H9 (cell line): ENCODE results near the gene RRP12. TPM values are rescaled to one million over a fixed set of nuclear protein-coding genes. Genes with fewer than 3 reads are reported as not detected.

Experiments used
- DNase-seq: peaks from one replicate; pipeline ENCODE4 v3.0.0-alpha.2; 2017
- H2AFZ ChIP-seq: one replicate; pipeline ENCODE4 v1.6.1; 2013; ENCODE audit warnings: mild to moderate bottlenecking, low read length, control low read depth, moderate library complexity
- H2AK5ac ChIP-seq: 2 replicates; pipeline ENCODE4 v1.6.1; 2013; ENCODE audit warnings: low read length, control low read depth, mixed read lengths; ENCODE audit not compliant: insufficient read length
- H2BK120ac ChIP-seq: one replicate; pipeline ENCODE4 v1.6.1; 2013; ENCODE audit warnings: low read depth, mild to moderate bottlenecking, low read length, control low read depth, inconsistent platforms; ENCODE audit not compliant: poor library complexity, severe bottlenecking
- H2BK12ac ChIP-seq: 2 replicates; pipeline ENCODE4 v1.6.1; 2013; ENCODE audit warnings: low read length, control low read depth, mixed read lengths, low read depth; ENCODE audit not compliant: insufficient read length
- H2BK15ac ChIP-seq: 2 replicates; pipeline ENCODE4 v1.6.1; 2013; ENCODE audit warnings: low read depth, low read length, control low read depth
- H2BK20ac ChIP-seq: one replicate; pipeline ENCODE4 v1.6.1; 2013; ENCODE audit warnings: low read depth, mild to moderate bottlenecking, low read length, control low read depth, inconsistent platforms; ENCODE audit not compliant: poor library complexity, severe bottlenecking
- H2BK5ac ChIP-seq: 2 replicates; pipeline ENCODE4 v1.6.1; 2013; ENCODE audit warnings: low read length, control low read depth, mixed read lengths; ENCODE audit not compliant: insufficient read length
- H3K14ac ChIP-seq: 2 replicates; pipeline ENCODE4 v1.6.1; 2013; ENCODE audit warnings: low read length, control low read depth; ENCODE audit not compliant: insufficient read depth
- H3K18ac ChIP-seq: 2 replicates; pipeline ENCODE4 v1.6.1; 2013; ENCODE audit warnings: low read depth, mild to moderate bottlenecking, mixed read lengths, low read length, control low read depth; ENCODE audit not compliant: insufficient read length
- H3K23ac ChIP-seq: 2 replicates; pipeline ENCODE4 v1.6.1; 2013; ENCODE audit warnings: low read length, control low read depth, mixed read lengths, low read depth; ENCODE audit not compliant: insufficient read length
- H3K23me2 ChIP-seq: 2 replicates; pipeline ENCODE4 v1.6.1; 2013; ENCODE audit warnings: low read depth, mild to moderate bottlenecking, mixed read lengths, low read length, control low read depth; ENCODE audit not compliant: insufficient read length, poor library complexity, severe bottlenecking
- H3K27ac ChIP-seq: 2 replicates; pipeline ENCODE4 v1.5.1; 2013; ENCODE audit warnings: low read length, control low read depth, mixed read lengths, low read depth; ENCODE audit not compliant: insufficient read length
- H3K27me3 ChIP-seq: 2 replicates; pipeline ENCODE4 v1.6.1; 2013; ENCODE audit warnings: low read length, control low read depth, inconsistent platforms; ENCODE audit not compliant: insufficient read depth
- H3K4ac ChIP-seq: 2 replicates; pipeline ENCODE4 v1.6.1; 2013; ENCODE audit warnings: low read depth, mild to moderate bottlenecking, control low read depth, inconsistent platforms, low read length, moderate library complexity
- H3K4me1 ChIP-seq: 2 replicates; pipeline ENCODE4 v1.6.1; 2013; ENCODE audit warnings: low read length, control low read depth, inconsistent platforms; ENCODE audit not compliant: insufficient read depth
- H3K4me2 ChIP-seq: 2 replicates; pipeline ENCODE4 v1.6.1; 2013; ENCODE audit warnings: low read length, control low read depth, mixed read lengths; ENCODE audit not compliant: insufficient read length, insufficient read depth
- H3K56ac ChIP-seq: 2 replicates; pipeline ENCODE4 v1.6.1; 2013; ENCODE audit warnings: low read depth, mild to moderate bottlenecking, mixed read lengths, low read length, control low read depth; ENCODE audit not compliant: insufficient read length
- H3K79me1 ChIP-seq: 2 replicates; pipeline ENCODE4 v1.6.1; 2013; ENCODE audit warnings: low read depth, mild to moderate bottlenecking, moderate library complexity, low read length, control low read depth, inconsistent platforms; ENCODE audit not compliant: insufficient read depth, poor library complexity, severe bottlenecking
- H3K79me2 ChIP-seq: 2 replicates; pipeline ENCODE4 v1.6.1; 2013; ENCODE audit warnings: low read length, control low read depth, inconsistent platforms; ENCODE audit not compliant: insufficient read depth
- H3K9ac ChIP-seq: 2 replicates; pipeline ENCODE4 v1.6.1; 2013; ENCODE audit warnings: low read length, control low read depth, mixed read lengths; ENCODE audit not compliant: insufficient read length; ENCODE audit errors: extremely low read depth
- H3K9me3 ChIP-seq: one replicate; pipeline ENCODE4 v1.6.1; 2013; ENCODE audit warnings: low read depth, low read length, inconsistent platforms; ENCODE audit not compliant: control insufficient read depth
- H3T11ph ChIP-seq: one replicate; pipeline ENCODE4 v1.6.1; 2013; ENCODE audit warnings: mild to moderate bottlenecking, low read length, control low read depth, inconsistent platforms
- H4K20me1 ChIP-seq: one replicate; pipeline ENCODE4 v1.6.1; 2013; ENCODE audit not compliant: control insufficient read depth, insufficient read length, insufficient read depth
- H4K5ac ChIP-seq: 2 replicates; pipeline ENCODE4 v1.6.1; 2013; ENCODE audit warnings: low read depth, mild to moderate bottlenecking, mixed read lengths, low read length, control low read depth; ENCODE audit not compliant: insufficient read length
- H4K8ac ChIP-seq: replicated peaks from 2 replicates; pipeline ENCODE4 v1.6.1; 2013; ENCODE audit warnings: low read length, control low read depth, mixed read lengths, low read depth; ENCODE audit not compliant: insufficient read length
- H4K91ac ChIP-seq: 2 replicates; pipeline ENCODE4 v1.6.1; 2013; ENCODE audit warnings: low read depth, mild to moderate bottlenecking, moderate library complexity, mixed read lengths, low read length, control low read depth; ENCODE audit not compliant: insufficient read length
- H3K27ac Mint-ChIP-seq, 3 experiments: 2 replicates in 2 of 3; 3 replicates in 1 of 3; pipeline ENCODE4 v1.8.0; 2020 to 2021; ENCODE audit warnings: mixed read lengths in 3 of 3, mild to moderate bottlenecking in 1 of 3, moderate library complexity in 1 of 3
- H3K27me3 Mint-ChIP-seq: 2 replicates; pipeline ENCODE4 v1.8.0; 2021; ENCODE audit warnings: low read depth, mild to moderate bottlenecking, moderate library complexity, mixed read lengths
- H3K36me3 Mint-ChIP-seq, 3 experiments: 2 replicates in 2 of 3; 3 replicates in 1 of 3; pipeline ENCODE4 v1.8.0; 2020 to 2021; ENCODE audit warnings: low read depth in 3 of 3, mixed read lengths in 3 of 3; ENCODE audit not compliant: insufficient read depth in 1 of 3
- H3K4me1 Mint-ChIP-seq, 2 experiments: 2 replicates each; pipeline ENCODE4 v1.8.0; 2020; ENCODE audit warnings: mixed read lengths in 2 of 2
- H3K4me3 Mint-ChIP-seq, 2 experiments: 2 replicates in 1 of 2; 3 replicates in 1 of 2; pipeline ENCODE4 v1.8.0; 2020 to 2021; ENCODE audit warnings: mild to moderate bottlenecking in 2 of 2, mixed read lengths in 2 of 2, moderate library complexity in 1 of 2
- H3K9me3 Mint-ChIP-seq, 2 experiments: 2 replicates in 1 of 2; 3 replicates in 1 of 2; pipeline ENCODE4 v1.8.0; 2020; ENCODE audit warnings: mild to moderate bottlenecking in 2 of 2, mixed read lengths in 2 of 2, moderate library complexity in 1 of 2
- CTCF ChIP-seq: fragments of 200-600 bp; sonication (generic); conservative IDR thresholded peaks from 3 replicates; pipeline ENCODE4 v1.8.0; 2021; ENCODE audit warnings: antibody characterized with exemption, mild to moderate bottlenecking
- WGBS: extraction: QIAGEN DNeasy Blood & Tissue Kit; methylation state at CpG from one replicate; pipeline ENCODE4 v1.1.7; 2013; ENCODE audit warnings: missing lambda C conversion rate, low lambda C conversion rate, mixed read lengths; ENCODE audit not compliant: insufficient read length; ENCODE audit errors: extremely low coverage; 5-methylcytosine and 5-hydroxymethylcytosine counted together
- total RNA-seq: library from RNA; stranded (reverse); gene quantifications from 2 replicates; pipeline ENCODE4 v1.2.1, GENCODE V29; 2021

Gene RRP12
- total RNA-seq, 1 experiment from 2014 or later: 71.6 TPM

DNA sequence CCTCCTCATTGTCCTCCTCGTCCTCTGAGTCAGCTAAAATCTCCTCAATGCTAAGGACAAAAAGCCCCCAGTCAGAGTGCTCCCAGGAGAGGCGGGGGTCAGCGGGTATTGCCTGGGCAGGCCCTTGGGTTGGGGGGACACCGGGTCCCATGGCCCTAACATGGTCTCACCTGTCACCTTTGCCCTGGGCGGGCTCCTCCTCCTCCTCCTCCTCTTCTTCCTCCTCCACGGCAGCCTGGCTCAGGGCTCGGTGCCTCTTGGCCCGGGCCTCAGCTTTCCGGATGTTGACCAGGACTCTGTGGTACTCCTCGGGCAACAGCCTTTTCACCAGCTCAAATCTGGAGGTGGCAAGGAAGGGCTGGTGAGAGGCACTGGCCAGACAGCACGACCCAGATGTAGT, 34.6 kb downstream of the RRP12 start:
- no peaks in the 10 kb centered on the region for H3K4me1 ChIP-seq
- Mint-ChIP-seq H3K9me3 (no peaks in the 10 kb centered on the region), H3K4me1 (peaks cover 2 to 8% of the 10 kb centered on the region in 2 experiments; a peak in 3 of 4 replicates), H3K27ac (peak overlapping the region in 1 of 3 experiments; percentile 59; a peak in 1 of 7 replicates), H3K36me3 (peaks cover 51 to 84% (median 75%) of the 10 kb centered on the region in 3 experiments), H3K27me3 (no peaks in the 10 kb centered on the region; the same call in 1 of the 2 replicates), H3K4me3 (no peak overlapping the region)
- WGBS: no CpG with 5 or more reads among the region's 11 CpGs
- no peak overlapping the region for H4K8ac ChIP-seq
- H3K9ac ChIP-seq: no peak overlapping the region
- H2BK5ac ChIP-seq: no peak overlapping the region
- no peak overlapping the region for H3K56ac ChIP-seq
- H3K23ac ChIP-seq: no peak overlapping the region
- H2BK12ac ChIP-seq: no peak overlapping the region
- H2BK20ac ChIP-seq: no peak overlapping the region
- no peak overlapping the region for H2AFZ ChIP-seq
- no peaks in the 10 kb centered on the region for H3K9me3 ChIP-seq
- H3T11ph ChIP-seq: no peak overlapping the region
- no peak overlapping the region for H3K4me2 ChIP-seq
- no peaks in the 10 kb centered on the region for H4K20me1 ChIP-seq
- H3K23me2 ChIP-seq: no peaks in the 10 kb centered on the region
- H3K27ac ChIP-seq: no peak overlapping the region
- H3K79me1 ChIP-seq: no peaks in the 10 kb centered on the region
- no peaks in the 10 kb centered on the region for H3K27me3 ChIP-seq
- no peak overlapping the region for H2BK120ac ChIP-seq
- H3K4ac ChIP-seq: no peak overlapping the region
- no peak overlapping the region for H2AK5ac ChIP-seq
- no peak for DNase-seq
- H3K18ac ChIP-seq: no peak overlapping the region
- H2BK15ac ChIP-seq: no peak overlapping the region
- no peak for TF ChIP-seq CTCF
- H4K5ac ChIP-seq: no peak overlapping the region
- no peak overlapping the region for H4K91ac ChIP-seq
- H3K14ac ChIP-seq: no peak overlapping the region
- no peaks in the 10 kb centered on the region for H3K79me2 ChIP-seq
